Right lobe of liver (tissue), 6 donors: ENCODE results near the gene ATP5MC2. TPM values are rescaled to one million over a fixed set of nuclear protein-coding genes. Genes with fewer than 3 reads are reported as not detected.
A peak's percentile ranks its signal among the peaks of the same experiment; 100 is the strongest.
"Not testable (repeated sequence)": the region's sequence is repeated elsewhere in the genome, so short reads cannot be mapped to it uniquely, and the experiment has no call there.

ENCODE experiments used
- ATAC-seq, 4 donors: fragments of 200-7000 bp; cut with Tn5 transposase; one replicate each; pipeline ENCODE4 v1.9.1; 2020; ENCODE audit warnings: mild to moderate bottlenecking in 4 of 4, moderate library complexity in 4 of 4
- DNase-seq, 3 donors: peaks; one replicate each; pipeline ENCODE4 v3.0.0-alpha.2; 2020
- H3K27ac ChIP-seq, 3 donors: fragments of 200-600 bp; one replicate each; pipeline ENCODE4 v1.8.0; 2022
- H3K27me3 ChIP-seq, 2 donors: fragments of 200-600 bp; one replicate each; pipeline ENCODE4 v1.8.0; 2022
- H3K36me3 ChIP-seq, 4 donors: fragments of 200-600 bp; sonication (generic) in 1 of 4; one replicate each; pipeline versions ENCODE4 v1.5.1 to v1.8.0; 2017 to 2022; ENCODE audit warnings: control low read depth in 1 of 4
- H3K4me1 ChIP-seq, 4 donors: fragments of 200-600 bp; sonication (generic) in 1 of 4; one replicate each; pipeline versions ENCODE4 v1.5.1 to v1.8.0; 2017 to 2022; ENCODE audit warnings: control low read depth in 1 of 4
- H3K4me3 ChIP-seq, 3 donors: fragments of 200-600 bp; one replicate each; pipeline ENCODE4 v1.8.0; 2022
- H3K9me3 ChIP-seq, 4 donors: fragments of 200-600 bp; sonication (generic) in 1 of 4; one replicate each; pipeline versions ENCODE4 v1.5.1 to v1.8.0; 2017 to 2022; ENCODE audit warnings: control low read depth in 1 of 4
- POLR2A ChIP-seq: fragments of 450-650 bp; IDR thresholded peaks from one replicate; pipeline ENCODE4 v1.6.1; 2017; ENCODE audit warnings: antibody characterized with exemption, mild to moderate bottlenecking
- WGBS: methylation state at CpG from one replicate; pipeline ENCODE4 v1.1.6; 2018; ENCODE audit warnings: low coverage, low lambda C conversion rate; ENCODE audit not compliant: insufficient coverage; ENCODE audit errors: missing lambda C conversion rate; 5-methylcytosine and 5-hydroxymethylcytosine counted together
- intact Hi-C, 2 donors: fragments of 100-400 bp; cut with DNase I; formaldehyde crosslinking; loops; one replicate each; pipeline versions ENCODE4 v1.11.2 to v1.14.1; 2022
- long read RNA-seq: library from polyadenylated mRNA; unstranded; transcript quantifications from one replicate; pipeline ENCODE4 v2.0.0, GENCODE V29; 2019
- total RNA-seq, 6 experiments: library from RNA; depleted of rRNA in 2 of 6; stranded (reverse); fragments of >200 nt in 2 of 6; fragmentation: NEBNext Ultra II Directional in 3 of 6; extraction: Animal tissue kit (Norgen Biotek cat#: 25700) in 3 of 6; gene quantifications; one replicate each; pipeline versions ENCODE4 v1.1.0 to v1.2.4, GENCODE V29; 2016 to 2023
- TF ChIP-seq, protein P1 (sequence below), 4 donors: fragments of 200-600 bp in 3 of 4; fragments of 450-650 bp in 1 of 4; IDR thresholded peaks; one replicate each; pipeline versions ENCODE4 v1.5.1 to v1.8.0; 2016 to 2022; ENCODE audit warnings: antibody characterized with exemption in 4 of 4, mild to moderate bottlenecking in 2 of 4
- donor health status: DM: no; HTN: yes; CAD: no.
- donor health status: DM: no; HTN: no; CAD: no.
- donor health status: DM: no; HTN: no; CAD: no.
- donor health status: DM: no; HTN: yes; CAD: no.
- donor health status: DM: no; HTN: yes; CAD: no.

ATP5MC2 gene
- total RNA-seq, result 100 to 1,000 TPM; 122 to 160 (median 135) TPM
- long read RNA-seq, transcript ATP5MC2-203 (4 exons, 1,976 nt), result minor isoform, 29 of 105 reads
- long read RNA-seq, transcript ATP5MC2-202 (5 exons, 878 nt), result major isoform, 69 of 105 reads
- long read RNA-seq, partial matches to known transcripts, result 3 of 105 reads
- long read RNA-seq, other reads (novel, unspliced or antisense), result 4 of 105 reads

DNA sequence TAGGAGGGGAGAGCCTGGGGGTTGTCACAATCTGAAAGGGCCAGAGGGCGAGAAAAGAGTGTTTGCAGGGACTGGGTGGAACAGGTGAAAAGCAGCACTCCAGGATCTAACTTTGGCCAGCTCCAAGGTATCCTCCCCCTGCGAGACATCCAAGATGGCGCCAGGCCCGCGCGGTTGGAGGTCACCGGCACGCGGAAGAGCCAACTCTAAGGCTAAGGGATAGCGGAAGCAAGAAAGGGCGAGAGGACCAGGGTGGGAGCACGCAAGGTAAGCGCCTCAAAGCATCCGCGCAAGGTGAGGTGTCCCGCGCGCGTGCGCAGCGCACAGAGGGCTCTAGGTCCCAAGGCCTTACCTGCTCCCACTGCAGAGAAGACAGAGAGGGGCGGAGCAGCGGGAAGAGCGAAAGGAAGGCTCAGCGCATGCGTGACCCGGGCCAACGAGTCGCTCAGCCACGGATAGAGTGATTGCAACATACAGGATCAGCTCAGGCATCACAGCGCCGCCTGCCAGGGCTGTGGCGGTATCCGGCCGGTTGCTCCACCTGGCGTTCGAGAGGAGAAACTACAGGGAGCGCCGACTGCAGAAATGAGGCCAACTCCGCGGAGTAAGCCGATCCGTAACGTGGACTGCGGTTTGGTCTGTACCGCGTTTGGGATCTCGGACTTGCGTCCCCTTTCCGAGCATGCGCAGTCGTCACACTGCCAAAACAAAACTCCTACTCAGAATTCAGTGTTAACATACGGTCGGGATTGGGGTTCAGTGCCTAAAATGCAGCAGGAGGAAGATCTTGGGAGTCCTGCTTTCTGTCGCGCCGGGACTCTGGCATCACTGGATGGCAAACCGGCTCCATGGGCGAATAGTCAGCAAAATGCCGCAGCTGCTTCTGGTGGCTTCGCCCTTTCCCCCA, at the start of gene ATP5MC2:
ATP5MC2 (minus strand) TSS at position 383 of the 907 bp plus-strand sequence. CDS start 3,469 bp downstream, outside the sequence.
- H3K27me3 ChIP-seq, result no peaks in the 10 kb centered on the region
- H3K4me1 ChIP-seq, result peaks cover 0 to 8% (median 0%) of the 10 kb centered on the region in 4 donors
- TF ChIP-seq, protein P1, sequence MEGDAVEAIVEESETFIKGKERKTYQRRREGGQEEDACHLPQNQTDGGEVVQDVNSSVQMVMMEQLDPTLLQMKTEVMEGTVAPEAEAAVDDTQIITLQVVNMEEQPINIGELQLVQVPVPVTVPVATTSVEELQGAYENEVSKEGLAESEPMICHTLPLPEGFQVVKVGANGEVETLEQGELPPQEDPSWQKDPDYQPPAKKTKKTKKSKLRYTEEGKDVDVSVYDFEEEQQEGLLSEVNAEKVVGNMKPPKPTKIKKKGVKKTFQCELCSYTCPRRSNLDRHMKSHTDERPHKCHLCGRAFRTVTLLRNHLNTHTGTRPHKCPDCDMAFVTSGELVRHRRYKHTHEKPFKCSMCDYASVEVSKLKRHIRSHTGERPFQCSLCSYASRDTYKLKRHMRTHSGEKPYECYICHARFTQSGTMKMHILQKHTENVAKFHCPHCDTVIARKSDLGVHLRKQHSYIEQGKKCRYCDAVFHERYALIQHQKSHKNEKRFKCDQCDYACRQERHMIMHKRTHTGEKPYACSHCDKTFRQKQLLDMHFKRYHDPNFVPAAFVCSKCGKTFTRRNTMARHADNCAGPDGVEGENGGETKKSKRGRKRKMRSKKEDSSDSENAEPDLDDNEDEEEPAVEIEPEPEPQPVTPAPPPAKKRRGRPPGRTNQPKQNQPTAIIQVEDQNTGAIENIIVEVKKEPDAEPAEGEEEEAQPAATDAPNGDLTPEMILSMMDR (IDR thresholded peaks at IDR 0.05), result peak; percentile 98 to 100 (median 99)
- TF ChIP-seq POLR2A, result peak; percentile 62
- DNase-seq (peak; percentile 96 to 98 (median 98)), ATAC-seq (peak; percentile 94 to 98 (median 96))
- intact Hi-C loops, result loop anchor here in 1 of 2 donors (10.0 kb wide), 1 partner anchor 131 kb away; no protein-coding TSS in a partner anchor
- H3K4me3 ChIP-seq, result peak within 1 kb of the TSS; percentile 64 to 88 (median 83)
- no peaks in the 10 kb centered on the region for H3K9me3 ChIP-seq
- 2% methylated on average over 44 of the region's 61 CpGs for WGBS
- peaks cover 0 to 13% (median 7%) of the 10 kb centered on the region in 4 donors for H3K36me3 ChIP-seq
- H3K27ac ChIP-seq, result peak within 1 kb of the TSS; percentile 82 to 92 (median 90)

DNA sequence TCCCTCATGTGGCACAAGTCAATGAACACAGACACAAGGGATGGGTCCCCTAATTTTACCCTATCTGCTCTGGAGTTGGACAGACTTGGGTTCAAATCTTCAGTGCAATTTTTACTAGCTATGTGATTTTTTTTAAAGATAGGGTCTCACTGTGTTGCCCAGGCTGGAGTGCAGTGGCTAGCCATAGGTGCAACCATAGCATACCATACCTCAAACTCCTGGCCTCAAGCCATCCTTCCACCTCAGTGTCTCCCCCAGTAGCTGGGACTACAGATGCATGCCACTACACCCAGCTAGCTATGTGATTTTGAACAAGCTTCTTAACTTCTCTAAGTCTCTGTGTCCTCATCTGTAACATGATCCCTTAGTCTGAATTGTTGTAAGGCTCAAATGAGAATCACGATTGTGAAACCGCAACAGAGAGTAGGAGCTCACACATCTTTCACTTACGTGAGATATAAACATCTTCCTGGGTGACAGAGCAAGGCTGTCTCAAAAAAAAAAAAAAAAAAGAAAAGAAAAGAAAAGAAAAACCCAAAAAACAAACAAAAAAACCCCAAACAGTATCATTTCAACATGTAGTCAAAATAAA, 46.7 kb upstream of the ATP5MC2 start:
- ATAC-seq (no peak), DNase-seq (no peak)
- H3K4me1 ChIP-seq, result peaks cover 0 to 9% (median 4%) of the 10 kb centered on the region in 4 donors
- no peak for TF ChIP-seq POLR2A
- TF ChIP-seq, protein P1 (IDR thresholded peaks at IDR 0.05), result no peak
- WGBS, result 100% methylated on average over 3 of the region's 3 CpGs
- H3K27me3 ChIP-seq, result no peaks in the 10 kb centered on the region
- intact Hi-C loops, result no loop called here
- H3K27ac ChIP-seq, result no peak overlapping the region
- no peak overlapping the region for H3K4me3 ChIP-seq
- no peaks in the 10 kb centered on the region for H3K9me3 ChIP-seq
- peaks cover 3 to 65% (median 25%) of the 10 kb centered on the region in 4 donors for H3K36me3 ChIP-seq

DNA sequence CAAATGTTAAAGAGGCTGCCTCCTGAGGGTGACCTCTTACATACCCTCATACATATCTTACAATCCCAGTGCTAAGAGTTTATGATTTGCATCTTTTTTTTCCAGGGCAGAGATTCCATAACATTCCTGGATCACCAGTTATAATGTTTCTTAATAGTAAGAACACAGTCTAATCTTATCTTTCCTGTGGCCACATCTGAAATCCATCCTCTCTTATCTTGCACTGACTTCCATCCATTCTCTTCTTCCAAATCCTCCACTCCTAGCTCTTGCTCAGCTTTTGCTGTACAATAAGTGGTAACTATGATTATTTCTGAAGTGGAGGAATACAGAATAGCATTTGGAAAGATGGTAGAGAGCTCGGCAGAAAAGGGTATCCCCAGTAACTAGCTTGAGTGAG, 45.1 kb upstream of the ATP5MC2 start:
- no peaks in the 10 kb centered on the region for H3K27me3 ChIP-seq
- TF ChIP-seq, protein P1 (IDR thresholded peaks at IDR 0.05), result no peak
- TF ChIP-seq POLR2A, result no peak
- no peaks in the 10 kb centered on the region for H3K9me3 ChIP-seq
- H3K27ac ChIP-seq, result no peak overlapping the region
- H3K4me3 ChIP-seq, result no peak overlapping the region
- peaks cover 3 to 77% (median 28%) of the 10 kb centered on the region in 4 donors for H3K36me3 ChIP-seq
- peaks cover 0 to under 1% (median under 1%) of the 10 kb centered on the region in 4 donors for H3K4me1 ChIP-seq
- ATAC-seq, result no peak
- no peak for DNase-seq
- 79% methylated on average over 1 of the region's 1 CpG for WGBS
- intact Hi-C loops, result no loop called here

DNA sequence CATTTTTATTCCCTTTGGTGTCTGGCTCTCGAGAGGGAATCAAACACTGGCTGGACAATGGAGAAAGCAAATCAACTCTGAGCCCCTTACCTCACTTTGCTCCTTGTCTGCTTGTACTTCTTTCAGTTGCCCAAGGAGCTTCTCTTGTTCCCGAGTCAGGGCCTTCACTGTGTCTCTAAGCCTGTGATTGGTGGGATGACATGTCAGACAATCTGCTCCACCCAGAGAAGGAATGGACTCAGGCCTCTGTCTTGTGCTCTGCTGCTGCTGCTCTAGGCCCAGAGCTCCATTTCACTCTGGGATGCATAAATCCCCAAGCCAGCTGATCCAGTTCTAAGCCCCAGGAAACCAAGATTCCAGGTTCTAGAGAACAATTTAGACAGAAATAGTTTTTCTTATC, 43.8 kb upstream of the ATP5MC2 start:
- peaks cover 7 to 85% (median 34%) of the 10 kb centered on the region in 4 donors for H3K36me3 ChIP-seq
- H3K27me3 ChIP-seq, result no peaks in the 10 kb centered on the region
- ATAC-seq, result no peak
- no peaks in the 10 kb centered on the region for H3K4me1 ChIP-seq
- H3K9me3 ChIP-seq, result no peaks in the 10 kb centered on the region
- intact Hi-C loops, result no loop called here
- no peak for DNase-seq
- 63% methylated on average over 2 of the region's 2 CpGs for WGBS
- no peak for TF ChIP-seq POLR2A
- TF ChIP-seq, protein P1 (IDR thresholded peaks at IDR 0.05), result no peak
- no peak overlapping the region for H3K4me3 ChIP-seq
- H3K27ac ChIP-seq, result no peak overlapping the region

DNA sequence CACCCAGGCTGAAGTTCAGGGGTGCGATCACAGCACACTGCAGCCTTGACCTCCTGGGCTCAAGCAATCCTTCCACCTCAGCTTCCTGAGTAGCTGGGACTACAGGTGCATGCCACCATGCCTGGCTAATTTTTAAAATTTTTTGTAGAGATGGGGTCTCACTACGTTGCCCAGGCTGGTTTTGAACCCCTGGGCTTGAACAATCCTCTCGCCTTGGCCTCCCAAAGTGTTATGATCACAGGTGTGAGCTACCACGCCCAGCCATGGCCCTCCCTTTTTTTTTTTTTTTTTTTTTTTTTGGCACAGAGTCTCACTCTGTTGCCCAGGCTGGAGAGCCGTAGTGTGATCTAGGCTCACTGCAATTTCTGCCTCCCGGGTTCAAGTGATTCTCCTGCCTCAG, 42.7 kb upstream of the ATP5MC2 start:
- ATAC-seq, H3K27ac ChIP-seq, DNase-seq, H3K4me1 ChIP-seq, H3K4me3 ChIP-seq, intact Hi-C loops, H3K9me3 ChIP-seq, H3K27me3 ChIP-seq: not testable (repeated sequence)
- H3K36me3 ChIP-seq, result peaks cover 8 to 85% (median 32%) of the 10 kb centered on the region in 4 donors
- 89% methylated on average over 3 of the region's 6 CpGs for WGBS
